C4-2B (cell line): ENCODE results near the gene LRP1B.

Experiments
- ZFX ChIP-seq: fragments of 450-650 bp; IDR thresholded peaks from 2 replicates; pipeline ENCODE4 v1.6.1; 2017
- TF ChIP-seq, protein P1 (sequence below): fragments of 450-650 bp; conservative IDR thresholded peaks from 2 replicates; pipeline ENCODE4 v1.5.1; 2017; ENCODE audit warnings: mild to moderate bottlenecking

DNA sequence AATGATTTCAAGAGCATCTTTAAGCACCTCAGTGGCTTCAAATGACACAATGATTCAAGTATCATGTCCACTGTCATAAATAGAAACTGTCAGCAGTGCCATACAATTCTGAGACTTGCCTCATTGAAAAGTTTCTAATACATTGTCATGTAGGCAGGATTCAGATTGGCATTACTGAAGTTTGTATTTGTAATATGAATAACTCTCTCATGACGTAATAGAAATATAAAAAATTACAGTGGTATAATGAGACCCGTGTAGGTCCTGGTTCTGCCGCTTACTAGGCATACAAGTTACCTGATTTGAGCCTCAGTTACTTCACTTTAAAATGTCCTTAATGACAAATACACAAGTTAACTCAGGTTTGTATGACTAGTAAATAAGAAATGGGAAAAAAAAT, 1814.5 kb downstream of the LRP1B start:
- TF ChIP-seq, protein P1, sequence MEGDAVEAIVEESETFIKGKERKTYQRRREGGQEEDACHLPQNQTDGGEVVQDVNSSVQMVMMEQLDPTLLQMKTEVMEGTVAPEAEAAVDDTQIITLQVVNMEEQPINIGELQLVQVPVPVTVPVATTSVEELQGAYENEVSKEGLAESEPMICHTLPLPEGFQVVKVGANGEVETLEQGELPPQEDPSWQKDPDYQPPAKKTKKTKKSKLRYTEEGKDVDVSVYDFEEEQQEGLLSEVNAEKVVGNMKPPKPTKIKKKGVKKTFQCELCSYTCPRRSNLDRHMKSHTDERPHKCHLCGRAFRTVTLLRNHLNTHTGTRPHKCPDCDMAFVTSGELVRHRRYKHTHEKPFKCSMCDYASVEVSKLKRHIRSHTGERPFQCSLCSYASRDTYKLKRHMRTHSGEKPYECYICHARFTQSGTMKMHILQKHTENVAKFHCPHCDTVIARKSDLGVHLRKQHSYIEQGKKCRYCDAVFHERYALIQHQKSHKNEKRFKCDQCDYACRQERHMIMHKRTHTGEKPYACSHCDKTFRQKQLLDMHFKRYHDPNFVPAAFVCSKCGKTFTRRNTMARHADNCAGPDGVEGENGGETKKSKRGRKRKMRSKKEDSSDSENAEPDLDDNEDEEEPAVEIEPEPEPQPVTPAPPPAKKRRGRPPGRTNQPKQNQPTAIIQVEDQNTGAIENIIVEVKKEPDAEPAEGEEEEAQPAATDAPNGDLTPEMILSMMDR = no peak
- TF ChIP-seq ZFX = no peak
